B cell (primary cell): ENCODE data around the gene SUPV3L1.

ENCODE experiments used
- EZH2 ChIP-seq: IDR thresholded peaks from 2 replicates; pipeline ENCODE4 v1.6.1; 2012; ENCODE audit warnings: borderline replicate concordance, low read depth, mild to moderate bottlenecking, moderate library complexity, low read length; ENCODE audit not compliant: insufficient read depth, poor library complexity, severe bottlenecking
- TF ChIP-seq, protein P1 (sequence below): fragments of 200-600 bp; IDR thresholded peaks from one replicate; pipeline ENCODE4 v1.8.0; 2022; ENCODE audit warnings: antibody characterized with exemption, mild to moderate bottlenecking

DNA sequence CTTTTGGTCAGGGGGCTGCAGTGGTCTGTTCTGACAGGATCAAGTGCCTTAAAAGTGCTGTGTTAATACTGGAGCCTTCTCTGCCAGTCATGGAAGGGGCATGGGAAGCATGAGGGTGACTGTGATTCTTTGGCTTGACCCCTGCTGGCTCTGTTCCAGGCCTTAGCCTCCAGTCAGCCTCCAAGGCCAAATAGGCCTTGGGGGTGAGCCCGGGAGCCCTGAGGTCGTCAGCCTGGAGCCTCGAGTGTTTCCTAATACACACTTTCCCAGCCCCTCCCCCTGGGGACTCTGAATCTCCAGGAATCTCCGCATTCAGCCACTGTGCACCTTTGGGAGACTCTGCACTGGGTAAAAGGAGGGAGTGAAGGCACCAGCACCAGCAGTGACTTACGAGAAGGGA, 50.1 kb downstream of the SUPV3L1 start:
- TF ChIP-seq, protein P1, sequence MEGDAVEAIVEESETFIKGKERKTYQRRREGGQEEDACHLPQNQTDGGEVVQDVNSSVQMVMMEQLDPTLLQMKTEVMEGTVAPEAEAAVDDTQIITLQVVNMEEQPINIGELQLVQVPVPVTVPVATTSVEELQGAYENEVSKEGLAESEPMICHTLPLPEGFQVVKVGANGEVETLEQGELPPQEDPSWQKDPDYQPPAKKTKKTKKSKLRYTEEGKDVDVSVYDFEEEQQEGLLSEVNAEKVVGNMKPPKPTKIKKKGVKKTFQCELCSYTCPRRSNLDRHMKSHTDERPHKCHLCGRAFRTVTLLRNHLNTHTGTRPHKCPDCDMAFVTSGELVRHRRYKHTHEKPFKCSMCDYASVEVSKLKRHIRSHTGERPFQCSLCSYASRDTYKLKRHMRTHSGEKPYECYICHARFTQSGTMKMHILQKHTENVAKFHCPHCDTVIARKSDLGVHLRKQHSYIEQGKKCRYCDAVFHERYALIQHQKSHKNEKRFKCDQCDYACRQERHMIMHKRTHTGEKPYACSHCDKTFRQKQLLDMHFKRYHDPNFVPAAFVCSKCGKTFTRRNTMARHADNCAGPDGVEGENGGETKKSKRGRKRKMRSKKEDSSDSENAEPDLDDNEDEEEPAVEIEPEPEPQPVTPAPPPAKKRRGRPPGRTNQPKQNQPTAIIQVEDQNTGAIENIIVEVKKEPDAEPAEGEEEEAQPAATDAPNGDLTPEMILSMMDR: no peak
- TF ChIP-seq EZH2: no peak
